ENCODE results near the gene KCNK10. TPM values are rescaled to one million over a fixed set of nuclear protein-coding genes. Genes with fewer than 3 reads are reported as not detected.
"Not testable (repeated sequence)": the region's sequence is repeated elsewhere in the genome, so short reads cannot be mapped to it uniquely, and the experiment has no call there.

The KCNK10 gene
- total RNA-seq, 6 experiments from 2014 or later, result not detected

DNA sequence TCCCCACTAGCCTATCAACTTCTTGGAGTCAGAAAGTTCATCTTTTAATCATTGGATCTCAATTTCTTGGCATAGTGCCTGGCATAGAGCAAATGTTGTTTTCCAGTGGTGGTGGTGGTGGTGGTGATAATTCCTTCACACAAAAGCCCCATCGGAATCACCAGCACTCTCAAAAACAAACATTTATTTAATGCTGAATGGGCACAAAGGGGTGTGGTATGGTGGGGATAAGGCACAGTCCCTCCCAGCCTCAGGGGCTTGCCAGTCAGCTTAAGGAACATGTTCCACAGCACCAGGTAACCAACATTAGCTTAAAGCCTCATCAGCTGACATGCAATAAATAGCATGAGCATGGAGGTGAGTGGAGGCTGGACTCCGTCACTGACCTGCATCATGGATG lies 56.6 kb downstream of the KCNK10 start:
- no peak for TF ChIP-seq POLR2A (IDR thresholded peaks at IDR 0.05)
- TF ChIP-seq, protein P1, sequence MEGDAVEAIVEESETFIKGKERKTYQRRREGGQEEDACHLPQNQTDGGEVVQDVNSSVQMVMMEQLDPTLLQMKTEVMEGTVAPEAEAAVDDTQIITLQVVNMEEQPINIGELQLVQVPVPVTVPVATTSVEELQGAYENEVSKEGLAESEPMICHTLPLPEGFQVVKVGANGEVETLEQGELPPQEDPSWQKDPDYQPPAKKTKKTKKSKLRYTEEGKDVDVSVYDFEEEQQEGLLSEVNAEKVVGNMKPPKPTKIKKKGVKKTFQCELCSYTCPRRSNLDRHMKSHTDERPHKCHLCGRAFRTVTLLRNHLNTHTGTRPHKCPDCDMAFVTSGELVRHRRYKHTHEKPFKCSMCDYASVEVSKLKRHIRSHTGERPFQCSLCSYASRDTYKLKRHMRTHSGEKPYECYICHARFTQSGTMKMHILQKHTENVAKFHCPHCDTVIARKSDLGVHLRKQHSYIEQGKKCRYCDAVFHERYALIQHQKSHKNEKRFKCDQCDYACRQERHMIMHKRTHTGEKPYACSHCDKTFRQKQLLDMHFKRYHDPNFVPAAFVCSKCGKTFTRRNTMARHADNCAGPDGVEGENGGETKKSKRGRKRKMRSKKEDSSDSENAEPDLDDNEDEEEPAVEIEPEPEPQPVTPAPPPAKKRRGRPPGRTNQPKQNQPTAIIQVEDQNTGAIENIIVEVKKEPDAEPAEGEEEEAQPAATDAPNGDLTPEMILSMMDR (IDR thresholded peaks at IDR 0.05), result no peak
- Histone ChIP-seq H3K4me1 (no peaks in the 10 kb centered on the region), H3K27ac (no peak overlapping the region), H3K36me3 (no peaks in the 10 kb centered on the region), H3K27me3 (no peaks in the 10 kb centered on the region), H3K4me3 (no peak overlapping the region), H3K9me3 (no peaks in the 10 kb centered on the region)
- DNase-seq, result no peak
- ATAC-seq, result no peak
- intact Hi-C loops (cut with DNase I), result no loop called here
- 75% methylated on average over 1 of the region's 2 CpGs for WGBS (ENCODE audit: insufficient coverage, low coverage, low lambda C conversion rate, missing lambda C conversion rate)

DNA sequence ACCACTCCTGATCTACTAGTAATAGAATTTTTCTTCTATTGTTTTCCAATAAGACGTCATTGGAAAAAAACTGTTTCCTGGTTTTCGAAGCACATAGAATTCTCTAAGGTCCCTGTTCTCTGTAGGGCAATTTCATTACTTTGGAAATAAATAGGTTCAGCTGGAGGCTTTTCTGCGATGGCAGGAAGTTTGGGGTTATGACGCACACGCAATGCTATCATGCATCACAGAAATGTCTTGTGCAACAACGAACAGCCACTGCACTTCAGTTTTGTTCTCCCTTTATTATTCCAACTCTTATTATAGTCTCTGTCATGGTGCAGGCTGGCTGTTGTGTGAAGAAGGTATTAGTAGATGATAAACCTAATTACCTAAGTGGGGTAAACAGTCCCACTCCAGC lies 59.0 kb downstream of the KCNK10 start:
- Histone ChIP-seq H3K9me3 (no peaks in the 10 kb centered on the region), H3K27me3 (no peaks in the 10 kb centered on the region), H3K27ac (no peak overlapping the region), H3K4me3 (no peak overlapping the region), H3K4me1 (no peaks in the 10 kb centered on the region), H3K36me3 (no peaks in the 10 kb centered on the region)
- TF ChIP-seq, protein P1 (IDR thresholded peaks at IDR 0.05), result no peak
- no peak for TF ChIP-seq POLR2A (IDR thresholded peaks at IDR 0.05)
- 51% methylated on average over 6 of the region's 6 CpGs for WGBS (ENCODE audit: insufficient coverage, low coverage, low lambda C conversion rate, missing lambda C conversion rate)
- DNase-seq (no peak), ATAC-seq (no peak)
- intact Hi-C loops (cut with DNase I), result no loop called here

DNA sequence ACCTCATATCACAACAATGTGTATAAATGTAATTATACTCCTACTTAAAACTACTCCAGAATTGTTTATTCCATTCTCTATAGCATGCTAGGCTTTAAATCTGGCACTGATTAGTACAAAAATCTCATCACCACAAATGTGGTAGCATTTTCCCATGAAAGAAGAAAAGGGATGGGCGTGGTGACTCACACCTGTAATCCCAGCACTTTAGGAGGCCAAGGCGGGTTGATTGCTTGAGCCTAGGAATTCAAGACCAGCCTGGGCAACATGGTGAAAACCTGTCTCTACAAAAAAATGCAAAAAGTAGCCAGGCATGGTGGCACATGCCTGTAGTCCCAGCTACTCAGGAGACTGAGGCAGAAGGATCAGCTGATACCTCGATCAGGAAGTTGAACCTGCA lies 61.8 kb downstream of the KCNK10 start:
- intact Hi-C loops (cut with DNase I); DNase-seq; H3K27ac ChIP-seq; ATAC-seq; H3K36me3 ChIP-seq; H3K9me3 ChIP-seq; H3K27me3 ChIP-seq; H3K4me1 ChIP-seq; H3K4me3 ChIP-seq: not testable (repeated sequence)
- WGBS (ENCODE audit: insufficient coverage, low coverage, low lambda C conversion rate, missing lambda C conversion rate), result 56% methylated on average over 3 of the region's 3 CpGs

DNA sequence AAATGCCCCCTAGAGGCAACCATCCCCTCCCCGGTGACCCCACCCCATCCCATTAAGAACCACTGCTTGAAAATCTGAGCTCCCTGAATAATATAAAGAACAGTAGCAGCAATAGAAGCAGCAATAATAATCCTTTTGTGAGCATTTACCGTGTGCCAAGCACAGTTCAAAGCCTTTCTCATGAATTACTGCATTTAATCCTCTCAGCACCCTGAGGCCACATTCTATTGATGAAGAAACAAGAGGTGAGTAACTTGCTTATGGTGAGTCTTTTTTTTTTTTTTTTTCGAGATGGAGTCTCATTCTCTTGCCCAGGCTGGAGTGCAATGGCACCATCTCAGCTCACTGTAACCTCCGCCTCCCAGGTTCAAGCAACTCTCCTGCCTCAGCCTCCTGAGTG lies 65.0 kb downstream of the KCNK10 start:
- no peak overlapping the region for H3K4me3 ChIP-seq
- H3K27me3 ChIP-seq, result no peaks in the 10 kb centered on the region
- no peak for ATAC-seq
- 72% methylated on average over 4 of the region's 4 CpGs for WGBS (ENCODE audit: insufficient coverage, low coverage, low lambda C conversion rate, missing lambda C conversion rate)
- no peaks in the 10 kb centered on the region for H3K36me3 ChIP-seq
- no peaks in the 10 kb centered on the region for H3K9me3 ChIP-seq
- H3K4me1 ChIP-seq, result no peaks in the 10 kb centered on the region
- TF ChIP-seq POLR2A (IDR thresholded peaks at IDR 0.05), result no peak
- TF ChIP-seq, protein P1 (IDR thresholded peaks at IDR 0.05), result no peak
- intact Hi-C loops (cut with DNase I), result no loop called here
- DNase-seq, result no peak
- no peak overlapping the region for H3K27ac ChIP-seq

DNA sequence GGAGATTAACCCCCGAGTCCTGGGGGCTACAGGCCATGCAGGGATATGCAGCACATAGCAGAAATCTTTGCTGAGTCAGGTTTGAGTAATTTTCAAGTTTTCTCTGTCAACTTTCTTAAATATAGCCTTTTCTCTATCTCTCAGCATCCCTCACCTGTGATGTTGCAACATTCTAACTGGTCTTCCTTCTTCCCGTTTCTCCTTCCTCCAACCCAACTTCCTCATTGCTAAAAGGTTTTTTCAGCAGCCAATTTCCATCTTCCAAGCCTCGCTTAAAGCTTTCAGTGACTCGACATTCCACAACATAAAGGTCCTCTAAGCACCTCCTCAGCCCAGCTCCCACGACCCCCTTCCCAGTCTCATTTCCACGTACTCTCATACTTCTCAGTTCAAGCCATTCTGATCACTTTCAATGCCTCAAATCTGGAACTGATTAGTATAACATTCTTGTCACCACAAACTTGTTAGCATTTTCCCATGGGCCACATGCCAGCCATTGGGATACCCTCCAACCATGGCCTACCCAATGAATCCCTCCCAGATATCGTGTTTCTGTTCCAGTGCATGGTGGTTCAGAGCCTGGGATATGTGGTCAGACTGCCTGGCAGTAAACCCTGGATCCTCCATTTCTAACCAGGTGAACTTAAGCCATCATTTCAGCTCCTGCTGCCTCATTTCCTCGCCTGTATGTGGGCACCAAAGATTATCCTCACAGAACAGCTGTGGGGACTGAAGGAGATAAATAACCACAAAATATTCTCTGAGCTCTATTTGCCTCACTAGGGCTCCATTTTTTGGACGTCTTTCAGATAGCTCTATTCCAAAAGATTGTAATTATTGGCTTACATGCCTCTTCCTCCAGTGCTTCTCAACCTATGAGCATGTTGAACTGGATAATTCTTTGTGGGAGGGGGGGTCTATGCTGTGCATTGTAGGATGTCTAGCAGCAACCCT lies 65.8 kb downstream of the KCNK10 start:
- DNase-seq, result no peak
- WGBS (ENCODE audit: insufficient coverage, low coverage, low lambda C conversion rate, missing lambda C conversion rate), result 60% methylated on average over 9 of the region's 9 CpGs
- no peak for ATAC-seq
- intact Hi-C loops (cut with DNase I), result no loop called here
- no peak overlapping the region for H3K4me3 ChIP-seq
- H3K27ac ChIP-seq, result no peak overlapping the region
- H3K9me3 ChIP-seq, result no peaks in the 10 kb centered on the region
- H3K4me1 ChIP-seq, result no peaks in the 10 kb centered on the region
- TF ChIP-seq POLR2A (IDR thresholded peaks at IDR 0.05), result no peak
- TF ChIP-seq, protein P1 (IDR thresholded peaks at IDR 0.05), result no peak
- H3K27me3 ChIP-seq, result no peaks in the 10 kb centered on the region
- no peaks in the 10 kb centered on the region for H3K36me3 ChIP-seq
